GM21576 (cell line): ENCODE measurements around the gene MPL.

Experiments used
- ATAC-seq: cut with Tn5 transposase; IDR thresholded peaks from one replicate; pipeline ENCODE4 v1.9.1; 2021; ENCODE audit warnings: mild to moderate bottlenecking, moderate library complexity; ENCODE audit not compliant: unreplicated experiment

The MPL gene

DNA sequence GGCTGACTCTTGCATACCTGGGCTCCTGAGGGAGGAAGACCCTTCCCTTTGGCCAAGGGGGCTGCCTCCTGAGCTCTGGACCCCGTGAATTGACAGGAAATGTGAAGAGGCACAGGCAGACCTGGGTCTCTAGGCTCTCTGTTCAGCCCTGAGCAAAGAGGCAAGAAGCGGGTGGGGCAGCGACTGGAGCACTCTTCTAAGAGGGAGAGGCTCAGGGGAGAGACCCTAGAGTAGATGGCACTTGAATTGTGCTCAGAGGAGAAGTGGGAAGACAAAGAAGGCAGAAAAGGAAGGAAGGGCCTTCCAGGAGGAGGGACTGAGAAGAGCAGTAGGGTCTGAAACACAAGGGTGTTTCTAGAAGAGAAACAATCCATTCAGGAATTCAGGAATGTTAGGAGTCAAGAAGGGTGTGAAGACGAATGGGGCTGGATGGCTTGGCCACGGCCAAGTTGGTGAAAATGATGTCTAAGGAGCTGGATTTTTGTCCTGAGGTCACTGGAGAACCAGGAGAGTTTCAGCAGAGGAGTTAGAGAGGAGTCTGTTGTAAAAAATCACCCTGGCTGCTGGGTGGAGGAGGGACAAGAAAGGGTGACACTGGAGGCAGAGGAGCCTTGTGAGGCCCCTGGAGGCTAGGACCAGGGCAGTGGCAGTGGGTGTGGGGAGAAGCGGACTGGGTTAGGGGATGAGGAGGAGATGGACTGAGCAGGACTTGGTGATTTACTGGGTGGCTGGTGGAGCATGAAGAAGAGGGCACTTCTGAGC, 31.5 kb upstream of the MPL start:
- ATAC-seq, result no peak

DNA sequence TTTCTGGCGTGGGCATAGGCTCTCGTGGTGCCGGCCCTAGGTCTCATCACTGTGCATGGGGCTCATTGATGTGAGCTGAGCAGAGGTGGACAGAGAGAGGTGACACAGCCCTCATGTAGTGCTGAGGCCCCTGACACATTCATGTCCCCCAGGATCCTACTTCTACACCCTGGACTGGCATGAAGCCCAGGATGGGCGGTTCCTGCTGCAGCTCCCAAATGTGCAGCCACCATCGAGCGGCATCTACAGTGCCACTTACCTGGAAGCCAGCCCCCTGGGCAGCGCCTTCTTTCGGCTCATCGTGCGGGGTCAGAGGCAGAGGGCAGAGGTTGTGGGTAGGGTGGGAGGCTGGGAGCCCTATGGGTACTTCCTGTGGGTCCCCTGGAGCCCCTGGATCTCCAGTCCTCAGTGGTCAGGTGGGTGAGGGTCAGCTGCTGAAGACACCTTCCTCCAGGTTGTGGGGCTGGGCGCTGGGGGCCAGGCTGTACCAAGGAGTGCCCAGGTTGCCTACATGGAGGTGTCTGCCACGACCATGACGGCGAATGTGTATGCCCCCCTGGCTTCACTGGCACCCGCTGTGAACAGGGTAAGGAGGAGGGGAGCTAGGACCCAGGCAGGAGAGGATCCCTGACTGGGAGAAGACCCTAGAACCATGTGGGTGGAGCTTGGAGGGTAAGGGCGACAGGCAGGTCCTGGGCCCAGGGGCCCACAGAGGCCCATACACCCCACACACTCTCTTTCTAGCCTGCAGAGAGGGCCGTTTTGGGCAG, 30.7 kb upstream of the MPL start:
- ATAC-seq, result no peak

DNA sequence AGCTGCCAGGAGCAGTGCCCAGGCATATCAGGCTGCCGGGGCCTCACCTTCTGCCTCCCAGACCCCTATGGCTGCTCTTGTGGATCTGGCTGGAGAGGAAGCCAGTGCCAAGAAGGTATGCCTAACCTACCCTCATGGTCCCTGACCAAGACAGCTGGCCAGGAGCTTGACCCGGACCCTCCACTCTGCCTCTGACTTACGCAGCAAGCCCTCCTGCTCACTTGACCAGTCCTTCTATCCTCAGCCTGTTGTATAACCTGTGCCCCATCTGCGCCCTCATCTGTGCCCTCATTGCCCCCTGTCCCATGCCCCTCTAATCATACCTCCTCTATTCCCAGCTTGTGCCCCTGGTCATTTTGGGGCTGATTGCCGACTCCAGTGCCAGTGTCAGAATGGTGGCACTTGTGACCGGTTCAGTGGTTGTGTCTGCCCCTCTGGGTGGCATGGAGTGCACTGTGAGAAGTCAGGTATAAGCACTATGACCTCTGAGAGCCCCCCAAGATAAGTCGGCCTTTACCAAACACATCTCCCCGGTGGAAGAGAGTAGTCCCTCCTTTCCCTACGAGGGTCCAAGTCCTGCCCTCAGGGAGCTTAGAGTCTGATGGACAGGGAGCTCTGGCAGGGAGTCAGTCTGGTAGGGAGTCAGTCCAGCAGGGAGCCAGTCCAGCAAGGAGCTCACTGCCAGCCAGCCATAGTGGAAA, 30.0 kb upstream of the MPL start:
- ATAC-seq, result no peak

DNA sequence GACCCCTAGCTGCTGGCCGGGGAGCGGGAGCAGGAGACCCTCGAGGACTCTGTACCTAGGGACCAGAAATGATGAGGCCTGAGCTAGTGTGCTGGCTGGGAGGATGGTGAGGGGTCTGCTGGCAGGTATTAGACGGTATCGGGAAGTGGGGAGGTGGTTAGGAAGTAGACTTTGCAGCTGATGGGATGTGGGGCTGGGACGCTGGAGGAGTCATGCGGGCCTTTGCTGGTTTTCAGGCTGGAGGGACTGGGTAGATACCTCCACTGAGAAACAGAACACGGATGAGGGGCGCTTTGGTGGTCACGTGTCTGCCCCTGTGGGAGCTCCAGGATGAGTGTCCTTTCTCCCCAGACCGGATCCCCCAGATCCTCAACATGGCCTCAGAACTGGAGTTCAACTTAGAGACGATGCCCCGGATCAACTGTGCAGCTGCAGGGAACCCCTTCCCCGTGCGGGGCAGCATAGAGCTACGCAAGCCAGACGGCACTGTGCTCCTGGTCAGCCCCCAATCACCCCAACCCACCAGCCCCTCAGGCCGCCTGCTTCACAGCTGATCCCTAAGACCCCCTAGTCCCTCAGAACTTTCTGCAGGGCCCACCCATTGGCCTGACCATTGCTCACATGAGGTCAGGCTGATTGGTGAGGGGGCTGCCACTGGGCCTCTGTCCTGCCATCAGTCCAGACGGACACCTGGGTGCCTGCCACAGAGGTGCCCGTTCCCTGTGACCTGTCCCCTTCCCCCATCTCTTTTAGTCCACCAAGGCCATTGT, 28.8 kb upstream of the MPL start:
- no peak for ATAC-seq

DNA sequence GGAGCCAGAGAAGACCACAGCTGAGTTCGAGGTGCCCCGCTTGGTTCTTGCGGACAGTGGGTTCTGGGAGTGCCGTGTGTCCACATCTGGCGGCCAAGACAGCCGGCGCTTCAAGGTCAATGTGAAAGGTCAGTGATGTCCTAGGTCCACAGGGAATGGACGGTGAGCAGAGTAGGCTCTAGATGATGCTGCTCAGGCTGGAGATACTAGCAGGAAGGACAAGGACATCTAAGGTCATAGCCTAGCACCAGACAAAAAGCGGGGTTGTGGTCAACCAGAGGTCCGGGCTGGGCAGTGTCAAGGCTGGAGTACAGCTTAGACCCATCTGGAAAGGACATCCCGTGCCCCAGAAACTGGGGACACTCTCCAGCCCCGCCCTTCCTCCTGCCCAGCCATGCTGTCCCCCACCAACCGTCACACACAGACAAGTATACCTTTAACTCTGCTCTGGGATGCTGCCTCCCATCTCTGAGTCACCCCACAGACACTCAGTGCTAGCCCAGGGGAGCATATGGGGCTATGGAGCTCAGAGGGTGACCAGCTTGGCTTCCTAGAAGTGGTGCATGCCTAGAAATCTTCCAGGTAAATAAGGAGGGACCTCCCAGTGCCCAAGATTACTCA, 28.1 kb upstream of the MPL start:
- ATAC-seq, result no peak

DNA sequence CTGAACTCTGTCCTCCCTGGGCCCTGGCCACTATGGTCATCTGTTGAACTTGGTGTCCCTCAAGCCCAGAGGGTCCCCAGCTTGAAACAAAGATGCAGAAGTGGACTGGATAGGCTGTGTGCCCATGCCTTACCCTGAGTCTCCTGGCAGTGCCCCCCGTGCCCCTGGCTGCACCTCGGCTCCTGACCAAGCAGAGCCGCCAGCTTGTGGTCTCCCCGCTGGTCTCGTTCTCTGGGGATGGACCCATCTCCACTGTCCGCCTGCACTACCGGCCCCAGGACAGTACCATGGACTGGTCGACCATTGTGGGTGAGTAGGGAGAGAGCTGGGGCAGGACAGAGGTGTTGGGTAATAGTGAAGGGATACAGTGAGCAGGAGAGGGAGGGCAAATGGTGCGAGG, 26.1 kb upstream of the MPL start:
- no peak for ATAC-seq

DNA sequence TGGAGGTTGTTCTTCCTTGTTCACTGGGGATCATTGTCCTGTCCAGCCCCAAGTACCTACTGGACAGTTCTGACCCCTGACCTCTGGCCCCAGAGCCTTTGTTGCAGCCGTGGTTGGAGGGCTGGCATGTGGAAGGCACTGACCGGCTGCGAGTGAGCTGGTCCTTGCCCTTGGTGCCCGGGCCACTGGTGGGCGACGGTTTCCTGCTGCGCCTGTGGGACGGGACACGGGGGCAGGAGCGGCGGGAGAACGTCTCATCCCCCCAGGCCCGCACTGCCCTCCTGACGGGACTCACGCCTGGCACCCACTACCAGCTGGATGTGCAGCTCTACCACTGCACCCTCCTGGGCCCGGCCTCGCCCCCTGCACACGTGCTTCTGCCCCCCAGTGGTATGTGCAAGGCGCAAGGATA, 25.4 kb upstream of the MPL start:
- ATAC-seq, result no peak

DNA sequence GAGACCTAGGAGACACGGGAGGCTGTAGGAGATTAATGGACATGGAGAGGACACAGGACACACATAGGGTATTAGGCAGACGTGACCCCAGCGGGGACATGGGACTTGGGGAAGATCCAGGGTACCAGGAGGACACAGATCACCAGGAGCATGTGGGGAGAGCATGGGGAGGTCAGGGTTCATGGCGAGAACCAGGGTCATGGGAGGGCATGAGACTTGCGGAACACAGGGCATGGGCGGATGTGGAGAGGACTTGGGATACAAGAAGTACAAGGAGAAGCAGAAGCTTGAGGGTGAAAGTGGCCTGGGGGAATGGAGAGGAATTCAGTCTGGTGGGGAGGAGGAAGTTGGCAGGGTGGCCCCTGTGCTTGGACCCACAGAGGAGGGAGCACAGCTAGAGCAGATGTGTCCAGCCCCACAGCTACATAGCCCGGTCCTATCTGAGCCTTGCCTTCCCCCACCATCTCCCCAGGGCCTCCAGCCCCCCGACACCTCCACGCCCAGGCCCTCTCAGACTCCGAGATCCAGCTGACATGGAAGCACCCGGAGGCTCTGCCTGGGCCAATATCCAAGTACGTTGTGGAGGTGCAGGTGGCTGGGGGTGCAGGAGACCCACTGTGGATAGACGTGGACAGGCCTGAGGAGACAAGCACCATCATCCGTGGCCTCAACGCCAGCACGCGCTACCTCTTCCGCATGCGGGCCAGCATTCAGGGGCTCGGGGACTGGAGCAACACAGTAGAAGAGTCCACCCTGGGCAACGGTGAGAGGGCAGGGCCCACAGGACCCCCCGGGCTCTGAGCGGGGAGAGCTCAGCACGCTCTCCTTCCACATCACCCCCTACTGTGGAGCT, 24.7 kb upstream of the MPL start:
- no peak for ATAC-seq

DNA sequence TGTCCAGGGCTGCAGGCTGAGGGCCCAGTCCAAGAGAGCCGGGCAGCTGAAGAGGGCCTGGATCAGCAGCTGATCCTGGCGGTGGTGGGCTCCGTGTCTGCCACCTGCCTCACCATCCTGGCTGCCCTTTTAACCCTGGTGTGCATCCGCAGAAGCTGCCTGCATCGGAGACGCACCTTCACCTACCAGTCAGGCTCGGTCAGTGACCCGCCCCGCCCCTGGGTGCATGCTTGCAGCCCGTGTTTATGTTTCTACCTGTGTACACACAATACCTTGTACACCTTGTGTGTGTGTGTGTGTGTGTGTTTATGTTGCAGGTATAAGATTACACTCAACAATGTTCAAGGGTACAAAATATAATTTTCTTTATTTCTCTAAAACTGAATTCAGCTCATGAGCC, 23.8 kb upstream of the MPL start:
- no peak for ATAC-seq

DNA sequence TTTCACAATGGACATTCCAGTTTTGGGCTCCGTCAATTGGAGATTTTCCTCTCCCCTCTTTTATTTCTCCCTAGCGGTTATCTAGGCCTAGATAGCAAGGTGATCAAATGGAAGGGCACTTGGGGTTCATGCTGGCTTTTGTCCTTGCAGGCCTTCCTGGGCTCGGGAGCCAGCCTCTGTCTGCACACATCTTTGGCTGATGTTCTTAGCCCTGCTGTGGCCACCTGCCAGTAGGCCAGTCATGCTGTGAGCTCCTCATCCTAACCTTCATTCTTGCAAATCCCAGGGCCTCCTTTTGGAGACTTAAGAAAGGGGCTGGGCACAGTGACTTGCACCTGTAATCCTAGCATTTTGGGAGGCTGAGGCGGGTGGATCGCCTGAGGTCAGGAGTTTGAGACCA, 23.4 kb upstream of the MPL start:
- ATAC-seq, result no peak

DNA sequence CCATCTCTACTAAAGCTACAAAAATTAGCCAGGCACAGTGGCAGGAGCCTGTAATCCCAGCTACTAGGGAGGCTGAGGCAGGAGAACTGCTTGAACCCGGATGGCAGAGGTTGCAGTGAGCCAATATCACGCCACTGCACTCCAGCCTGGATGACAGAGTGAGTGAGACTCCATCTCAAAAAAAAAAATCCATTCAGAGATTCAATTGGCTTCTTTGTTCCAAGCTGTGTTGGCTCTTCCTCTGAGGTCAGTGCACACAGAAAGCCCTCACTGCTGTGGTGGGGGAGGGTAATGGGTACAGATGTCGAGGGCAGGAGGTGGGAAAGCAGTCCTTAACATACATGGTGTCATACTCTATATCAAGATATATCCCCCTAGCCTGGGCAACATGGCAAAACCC, 22.1 kb upstream of the MPL start:
- ATAC-seq, result no peak

DNA sequence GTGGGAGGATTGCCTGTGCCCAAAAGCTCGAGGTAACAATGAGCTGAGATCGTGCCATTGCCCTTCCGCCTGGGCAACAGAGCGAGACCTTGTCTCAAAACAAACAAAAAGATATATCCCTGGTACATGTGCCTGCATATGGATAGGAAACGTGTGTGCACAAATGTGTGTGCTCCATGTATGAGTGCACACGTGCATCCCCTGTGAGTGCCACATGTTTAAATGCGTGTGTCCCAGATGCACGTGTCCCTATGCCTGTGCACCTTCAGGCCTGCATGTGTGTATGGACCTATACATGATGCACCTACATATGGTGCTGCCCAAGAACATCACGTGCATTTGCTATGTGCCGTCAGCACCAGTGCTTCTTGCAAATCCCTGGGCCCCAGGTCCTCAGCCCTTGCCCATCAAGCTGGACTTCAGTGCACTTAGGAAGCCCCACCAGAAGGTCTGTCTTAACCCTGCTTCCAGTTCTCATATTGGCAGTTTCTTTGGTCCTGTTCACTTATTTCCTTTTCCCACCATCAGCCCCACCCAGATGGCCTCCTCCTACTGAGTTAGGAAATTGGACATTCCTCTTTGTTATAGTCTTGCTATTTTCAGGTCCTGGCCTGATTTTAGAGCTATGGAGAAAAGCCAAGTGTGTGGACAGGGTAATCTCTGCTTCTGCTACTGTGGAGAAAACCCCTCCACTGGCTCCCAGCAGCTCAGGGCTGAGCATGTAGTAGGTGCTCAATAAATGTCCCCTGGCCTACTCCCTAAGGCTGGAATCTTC, 21.5 kb upstream of the MPL start:
- ATAC-seq, result no peak

DNA sequence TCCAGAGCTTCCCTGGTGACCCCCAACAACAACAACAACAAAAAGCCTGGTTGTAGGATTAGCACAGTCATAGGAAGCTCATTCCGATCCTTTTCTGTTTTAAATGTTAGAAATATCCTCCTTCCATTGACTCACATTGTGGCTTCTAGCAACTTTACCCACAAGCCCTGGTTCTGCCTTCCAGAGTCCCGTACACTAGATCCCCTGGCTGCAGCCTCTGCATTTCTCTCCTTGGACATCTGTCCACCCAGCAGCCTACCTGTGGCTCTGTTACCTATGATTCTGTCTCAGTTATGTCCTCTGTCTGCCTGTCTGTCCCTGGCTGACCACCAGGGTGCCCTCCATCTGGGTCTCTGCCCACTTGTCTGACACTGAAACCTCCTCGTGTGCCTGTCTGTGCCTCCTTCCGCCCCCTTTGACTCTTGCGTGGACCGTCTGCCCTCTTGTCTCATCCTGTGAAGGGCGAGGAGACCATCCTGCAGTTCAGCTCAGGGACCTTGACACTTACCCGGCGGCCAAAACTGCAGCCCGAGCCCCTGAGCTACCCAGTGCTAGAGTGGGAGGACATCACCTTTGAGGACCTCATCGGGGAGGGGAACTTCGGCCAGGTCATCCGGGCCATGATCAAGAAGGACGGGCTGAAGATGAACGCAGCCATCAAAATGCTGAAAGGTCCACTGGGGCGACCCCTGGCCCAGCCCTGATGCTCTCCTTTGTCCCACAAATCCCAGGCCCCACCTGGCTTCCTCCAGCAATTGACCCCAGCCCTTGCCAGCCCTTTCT, 20.7 kb upstream of the MPL start:
- ATAC-seq, result no peak

DNA sequence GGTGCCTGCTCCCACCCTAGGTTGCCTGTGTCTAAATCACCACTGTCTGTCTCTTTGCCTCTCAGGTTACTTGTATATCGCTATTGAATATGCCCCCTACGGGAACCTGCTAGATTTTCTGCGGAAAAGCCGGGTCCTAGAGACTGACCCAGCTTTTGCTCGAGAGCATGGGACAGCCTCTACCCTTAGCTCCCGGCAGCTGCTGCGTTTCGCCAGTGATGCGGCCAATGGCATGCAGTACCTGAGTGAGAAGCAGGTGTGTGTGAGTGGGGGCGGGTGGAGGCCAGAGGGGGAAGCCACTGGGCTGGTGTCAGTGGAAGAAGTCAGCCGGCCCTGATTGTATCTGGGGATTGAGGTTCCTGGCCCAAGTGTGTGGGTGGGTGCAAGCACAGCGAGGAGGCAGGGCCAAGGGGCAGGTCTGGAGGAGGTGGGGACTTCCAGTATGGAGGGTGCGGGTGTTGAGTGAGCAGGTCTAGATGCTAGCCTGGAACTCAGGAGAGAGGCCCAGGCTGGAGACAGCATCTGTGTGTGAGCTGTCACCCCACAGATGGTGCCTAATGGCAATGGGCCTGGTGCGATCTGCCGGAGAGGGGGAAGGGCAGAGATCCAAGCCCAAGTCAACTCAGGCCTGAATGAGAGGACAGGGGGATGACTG, 19.7 kb upstream of the MPL start:
- no peak for ATAC-seq

DNA sequence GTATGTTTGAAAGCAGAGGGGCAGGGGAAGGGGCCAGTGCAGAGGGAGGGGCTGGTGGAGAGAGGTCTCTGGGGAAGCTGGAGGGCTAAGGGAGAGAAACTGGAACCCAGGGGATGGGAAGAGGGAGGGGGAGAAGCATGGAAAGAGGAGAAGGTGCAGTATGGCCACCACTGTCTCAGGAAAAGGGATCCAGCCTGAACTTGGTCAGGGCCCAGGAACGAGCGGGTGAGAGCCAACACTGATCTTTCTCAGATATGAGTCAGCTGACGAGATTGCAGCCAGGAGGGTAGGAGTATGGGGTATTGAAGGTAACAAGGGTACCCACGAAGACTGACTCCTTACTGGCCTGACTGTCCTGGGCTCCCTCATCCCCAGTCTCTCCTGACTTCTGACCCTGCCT, 18.8 kb upstream of the MPL start:
- ATAC-seq, result no peak

DNA sequence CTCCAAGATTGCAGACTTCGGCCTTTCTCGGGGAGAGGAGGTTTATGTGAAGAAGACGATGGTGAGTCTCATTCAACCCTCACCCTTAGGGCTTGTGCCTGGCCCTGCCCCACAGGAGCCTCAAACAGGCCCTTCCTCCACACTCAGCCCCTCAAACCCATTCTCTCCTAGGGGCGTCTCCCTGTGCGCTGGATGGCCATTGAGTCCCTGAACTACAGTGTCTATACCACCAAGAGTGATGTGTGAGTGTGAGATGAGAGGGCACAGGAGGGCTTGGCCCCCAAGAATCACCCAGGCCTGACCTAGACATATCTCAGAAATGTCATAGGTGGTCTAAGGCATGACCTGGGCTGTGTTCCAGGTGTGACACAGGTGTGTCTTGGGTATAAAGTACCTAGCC, 18.3 kb upstream of the MPL start:
- ATAC-seq, result no peak

DNA sequence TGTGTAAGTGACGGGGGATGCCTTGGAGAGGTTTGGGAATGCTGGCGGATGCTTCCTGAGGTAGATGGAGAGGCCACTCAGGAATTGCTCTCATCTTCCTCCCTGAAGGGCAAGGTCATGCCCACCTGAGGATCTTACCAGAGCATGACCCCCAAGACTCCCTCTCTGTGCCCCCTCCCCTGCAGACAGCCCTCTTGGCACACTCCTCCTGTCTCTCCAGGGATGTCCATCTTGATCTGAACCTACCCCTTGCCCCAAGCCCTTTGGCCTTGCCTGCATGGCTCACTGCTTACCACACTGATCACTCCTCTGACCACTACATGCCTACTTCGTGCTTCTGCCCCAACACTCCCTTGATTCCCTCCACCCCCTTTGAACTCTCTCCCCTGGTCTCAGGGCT, 17.9 kb upstream of the MPL start:
- ATAC-seq, result no peak
